Myocyte (in vitro differentiated cells): ENCODE data around the gene SLC35F3. TPM values are rescaled to one million over a fixed set of nuclear protein-coding genes. Genes with fewer than 3 reads are reported as not detected.
"Not testable (repeated sequence)": the region's sequence is repeated elsewhere in the genome, so short reads cannot be mapped to it uniquely, and the experiment has no call there.

Source experiments
- DNase-seq: peaks from one replicate; pipeline ENCODE4 v3.0.0-alpha.2; 2012; ENCODE audit warnings: low read depth
- total RNA-seq: library from RNA; depleted of rRNA; stranded (reverse); fragments of >200 nt; gene quantifications from 2 replicates; pipeline ENCODE4 v1.2.3, GENCODE V29; 2014

The SLC35F3 gene
- total RNA-seq, 1 donor from 2014 or later: not detected

- no peak for DNase-seq
Observed at GRCh38 chr1:234139966-234140365, 235.5 kb downstream of the SLC35F3 start.

GRCh38 chr1:234140388-234140787 lies 235.9 kb downstream of the SLC35F3 start:
- DNase-seq: no peak

- DNase-seq: no peak
Observed at GRCh38 chr1:234141006-234141405, 236.5 kb downstream of the SLC35F3 start.

GRCh38 chr1:234143681-234144080 lies 239.2 kb downstream of the SLC35F3 start:
- DNase-seq: no peak

GRCh38 chr1:234144901-234145300 lies 240.4 kb downstream of the SLC35F3 start:
- DNase-seq: no peak

GRCh38 chr1:234148350-234148749 lies 243.9 kb downstream of the SLC35F3 start:
- DNase-seq: no peak

GRCh38 chr1:234148816-234149215 lies 244.3 kb downstream of the SLC35F3 start:
- no peak for DNase-seq

- DNase-seq: peak; percentile 1
Observed at GRCh38 chr1:234149217-234149616, 244.7 kb downstream of the SLC35F3 start.

GRCh38 chr1:234150892-234151291 lies 246.4 kb downstream of the SLC35F3 start:
- DNase-seq: no peak

GRCh38 chr1:234152344-234152743 lies 247.9 kb downstream of the SLC35F3 start:
- DNase-seq: not testable (repeated sequence)

GRCh38 chr1:234154320-234155251 lies 250.1 kb downstream of the SLC35F3 start:
- peak; percentile 62 for DNase-seq

- no peak for DNase-seq
Observed at GRCh38 chr1:234162661-234163060, 258.2 kb downstream of the SLC35F3 start.

- DNase-seq: no peak
Observed at GRCh38 chr1:234163267-234163919, 258.9 kb downstream of the SLC35F3 start.

GRCh38 chr1:234164098-234164709 lies 259.7 kb downstream of the SLC35F3 start:
- DNase-seq: no peak

- no peak for DNase-seq
Observed at GRCh38 chr1:234168061-234168724, 263.7 kb downstream of the SLC35F3 start.

GRCh38 chr1:234169161-234169849 lies 264.8 kb downstream of the SLC35F3 start:
- DNase-seq: no peak

GRCh38 chr1:234170067-234170466 lies 265.6 kb downstream of the SLC35F3 start:
- no peak for DNase-seq

GRCh38 chr1:234170622-234171021 lies 266.1 kb downstream of the SLC35F3 start:
- DNase-seq: no peak

- DNase-seq: no peak
Observed at GRCh38 chr1:234173968-234174367, 269.5 kb downstream of the SLC35F3 start.

- no peak for DNase-seq
Observed at GRCh38 chr1:234175363-234175762, 270.9 kb downstream of the SLC35F3 start.

- DNase-seq: no peak
Observed at GRCh38 chr1:234176000-234176399, 271.5 kb downstream of the SLC35F3 start.
